Right cardiac atrium (tissue), 5 donors: ENCODE results near the gene TREH. TPM values are rescaled to one million over a fixed set of nuclear protein-coding genes. Genes with fewer than 3 reads are reported as not detected.
A peak's percentile ranks its signal among the peaks of the same experiment; 100 is the strongest.
"Not testable (repeated sequence)": the region's sequence is repeated elsewhere in the genome, so short reads cannot be mapped to it uniquely, and the experiment has no call there.

ENCODE experiments used
- ATAC-seq, 2 donors: fragments of 200-7000 bp; cut with Tn5 transposase; one replicate each; pipeline versions ENCODE4 v1.8.0 to v1.9.1; 2020; ENCODE audit warnings: moderate library complexity in 2 of 2, mild to moderate bottlenecking in 1 of 2
- DNase-seq, 3 donors: peaks; one replicate each; pipeline ENCODE4 v3.0.0-alpha.2; 2020
- H3K27ac ChIP-seq: one replicate; pipeline ENCODE4 v1.5.1; 2013; ENCODE audit warnings: mild to moderate bottlenecking, low read length, control low read depth, moderate library complexity
- H3K27me3 ChIP-seq: one replicate; pipeline ENCODE4 v1.6.1; 2013; ENCODE audit not compliant: control insufficient read depth, insufficient read depth
- H3K4me1 ChIP-seq: one replicate; pipeline ENCODE4 v1.6.1; 2013; ENCODE audit warnings: low read length; ENCODE audit not compliant: control insufficient read depth, insufficient read depth
- H3K4me3 ChIP-seq: one replicate; pipeline ENCODE4 v1.5.1; 2013; ENCODE audit warnings: low read length, control low read depth
- H3K9me3 ChIP-seq: one replicate; pipeline ENCODE4 v1.6.1; 2013; ENCODE audit warnings: low read length; ENCODE audit not compliant: control insufficient read depth
- WGBS: extraction: QIAGEN DNeasy Blood & Tissue Kit; methylation state at CpG from one replicate; pipeline ENCODE4 v1.1.7; 2013; 5-methylcytosine and 5-hydroxymethylcytosine counted together
- intact Hi-C, 4 donors: fragments of 100-400 bp; cut with DNase I; formaldehyde crosslinking; loops; one replicate each; pipeline versions ENCODE4 v1.11.0 to v1.14.0; 2022 to 2023
- long read RNA-seq, 4 donors: library from polyadenylated mRNA; unstranded; transcript quantifications; one replicate each; pipeline ENCODE4 v2.0.0, GENCODE V29; 2020 to 2021
- polyA plus RNA-seq: library from polyadenylated mRNA; stranded (reverse); fragments of 200-250 nt; gene quantifications from one replicate; pipeline ENCODE4 v1.2.3, GENCODE V29; 2013
- total RNA-seq, 4 donors: library from RNA; stranded (reverse); fragmentation: NEBNext Ultra II Directional; extraction: Animal tissue kit (Norgen Biotek cat#: 25700); gene quantifications; one replicate each; pipeline ENCODE4 v1.2.1, GENCODE V29; 2021
- donor health status: healthy with polysubstance abuse.
- donor health status: DM: no; HTN: yes; CAD: no.
- donor health status: DM: no; HTN: no; CAD: no.
- donor health status: DM: no; HTN: yes; CAD: no; lungs with severe emphysema.
- donor health status: DM: yes; HTN: yes; CAD: no.

TREH gene, protein sequence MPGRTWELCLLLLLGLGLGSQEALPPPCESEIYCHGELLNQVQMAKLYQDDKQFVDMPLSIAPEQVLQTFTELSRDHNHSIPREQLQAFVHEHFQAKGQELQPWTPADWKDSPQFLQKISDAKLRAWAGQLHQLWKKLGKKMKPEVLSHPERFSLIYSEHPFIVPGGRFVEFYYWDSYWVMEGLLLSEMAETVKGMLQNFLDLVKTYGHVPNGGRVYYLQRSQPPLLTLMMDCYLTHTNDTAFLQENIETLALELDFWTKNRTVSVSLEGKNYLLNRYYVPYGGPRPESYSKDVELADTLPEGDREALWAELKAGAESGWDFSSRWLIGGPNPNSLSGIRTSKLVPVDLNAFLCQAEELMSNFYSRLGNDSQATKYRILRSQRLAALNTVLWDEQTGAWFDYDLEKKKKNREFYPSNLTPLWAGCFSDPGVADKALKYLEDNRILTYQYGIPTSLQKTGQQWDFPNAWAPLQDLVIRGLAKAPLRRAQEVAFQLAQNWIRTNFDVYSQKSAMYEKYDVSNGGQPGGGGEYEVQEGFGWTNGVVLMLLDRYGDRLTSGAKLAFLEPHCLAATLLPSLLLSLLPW
- not detected for total RNA-seq
- 1.2 TPM for polyA plus RNA-seq
- long read RNA-seq, donor 1 = 0 reads
- long read RNA-seq, donor 2 = 0 reads
- long read RNA-seq, donor 3 = 0 reads
- long read RNA-seq, donor 4 = 0 reads

DNA sequence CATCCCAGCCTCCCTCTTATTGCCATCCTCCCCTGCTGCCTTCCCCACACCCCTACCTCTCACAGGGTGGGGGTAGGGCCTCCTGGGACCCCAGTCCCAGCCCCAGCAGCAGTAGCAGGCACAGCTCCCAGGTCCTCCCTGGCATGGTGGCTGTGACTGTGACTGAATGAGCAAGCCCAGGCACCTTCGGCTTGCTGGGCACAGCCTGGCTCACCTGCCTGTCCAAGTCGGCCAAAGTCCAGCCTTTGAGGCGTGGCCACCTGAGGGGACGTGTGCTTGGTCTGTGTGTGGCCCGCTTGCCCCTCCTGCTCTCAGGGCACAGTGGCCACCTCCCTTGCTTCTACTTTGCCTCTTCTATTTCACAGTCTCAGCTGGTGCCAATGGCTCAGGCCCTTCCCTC is at the start of gene TREH:
Gene TREH, minus strand, starts transcription at position 168 of the 400 bp plus-strand sequence. Its CDS starts 23 bp downstream, at position 145.
- Histone ChIP-seq H3K9me3 (no peaks in the 10 kb centered on the region), H3K27me3 (no peaks in the 10 kb centered on the region), H3K27ac (no peak within 1 kb of the TSS), H3K4me3 (no peak within 1 kb of the TSS), H3K4me1 (no peaks in the 10 kb centered on the region)
- 86% methylated on average over 5 of the region's 5 CpGs for WGBS
- intact Hi-C loops = no loop called here
- ATAC-seq = peak; percentile 29 to 38
- DNase-seq = no peak

DNA sequence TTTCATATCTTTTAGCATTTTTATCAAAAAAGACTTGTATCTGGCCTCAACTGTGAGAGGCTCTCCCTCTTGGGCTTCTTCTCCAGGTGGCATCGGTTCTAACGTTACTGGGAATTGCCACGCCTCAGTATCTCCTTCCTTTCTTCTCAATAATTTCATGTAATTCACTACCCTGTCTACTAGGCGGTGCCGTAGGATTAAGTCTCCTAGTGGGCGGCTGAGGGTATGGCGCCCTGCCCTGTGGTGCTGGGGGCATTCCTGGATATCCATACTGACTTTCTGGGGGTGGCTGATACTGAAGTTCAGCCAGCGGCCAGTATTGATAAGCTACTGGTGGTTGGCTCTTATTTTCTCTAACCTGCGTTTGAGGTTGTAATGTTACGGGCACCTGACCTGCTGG is 48.7 kb upstream of the TREH start:
- H3K27ac ChIP-seq, H3K27me3 ChIP-seq, H3K9me3 ChIP-seq, H3K4me3 ChIP-seq, intact Hi-C loops, H3K4me1 ChIP-seq, ATAC-seq, DNase-seq: not testable (repeated sequence)
- 89% methylated on average over 10 of the region's 10 CpGs for WGBS

DNA sequence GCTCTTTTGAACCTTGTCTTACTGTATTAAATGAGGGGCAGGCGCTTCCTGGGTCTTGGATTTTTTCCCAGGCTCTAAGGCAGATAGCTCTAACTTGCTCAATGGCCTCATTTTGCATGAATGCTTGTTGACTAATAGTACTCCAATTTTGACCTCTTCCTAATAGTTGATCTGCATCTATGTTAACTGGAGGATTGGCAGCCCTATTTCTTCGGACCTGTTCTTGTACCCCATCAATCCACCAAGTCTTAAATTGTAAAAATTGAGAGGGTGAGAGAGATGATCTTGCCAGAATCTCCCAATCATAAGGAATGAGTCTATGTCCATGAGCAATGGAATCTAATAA is 48.2 kb upstream of the TREH start:
- intact Hi-C loops, DNase-seq: not testable (repeated sequence)
- WGBS = 58% methylated on average over 2 of the region's 2 CpGs

DNA sequence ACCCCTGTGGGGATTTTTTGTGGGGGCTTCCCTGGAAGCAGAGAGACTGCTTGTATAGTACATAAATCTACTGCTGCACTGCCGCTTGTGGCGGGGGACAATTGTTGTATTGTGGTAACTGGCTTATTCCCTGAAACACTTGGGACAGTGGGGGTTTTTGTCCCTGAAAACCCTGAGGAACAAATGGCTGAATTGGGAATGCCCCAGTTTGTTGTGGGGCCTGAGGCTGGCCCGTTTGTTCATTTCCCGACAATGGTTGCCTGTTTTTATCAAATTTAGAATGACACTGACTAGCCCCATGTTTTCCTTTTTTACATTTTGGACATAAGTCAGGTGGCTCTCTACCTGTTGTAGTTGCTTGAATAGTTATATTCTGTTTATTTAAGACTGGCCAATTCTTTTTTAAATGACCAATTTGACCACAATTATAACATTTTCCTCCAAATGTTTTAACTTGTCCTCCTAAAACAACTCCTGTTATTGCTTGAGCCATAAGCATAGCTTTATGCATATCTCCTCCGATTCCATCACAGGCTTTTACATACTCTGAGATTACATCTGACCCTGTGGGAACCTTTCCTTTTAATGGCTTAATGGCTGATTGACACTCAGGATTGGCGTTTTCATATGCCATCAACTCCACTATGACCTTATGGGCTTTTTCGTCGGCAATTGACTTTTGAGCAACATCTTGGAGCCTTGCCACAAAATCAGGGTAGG is 47.7 kb upstream of the TREH start:
- H3K27ac ChIP-seq, H3K4me1 ChIP-seq, intact Hi-C loops, H3K4me3 ChIP-seq, ATAC-seq, H3K27me3 ChIP-seq, H3K9me3 ChIP-seq, DNase-seq: not testable (repeated sequence)
- 72% methylated on average over 8 of the region's 8 CpGs for WGBS

More for the DNA sequence above, 48.2 kb upstream of the TREH start:
- not testable (repeated sequence) for H3K4me3 ChIP-seq, H3K4me1 ChIP-seq, H3K9me3 ChIP-seq, H3K27ac ChIP-seq, ATAC-seq, H3K27me3 ChIP-seq

DNA sequence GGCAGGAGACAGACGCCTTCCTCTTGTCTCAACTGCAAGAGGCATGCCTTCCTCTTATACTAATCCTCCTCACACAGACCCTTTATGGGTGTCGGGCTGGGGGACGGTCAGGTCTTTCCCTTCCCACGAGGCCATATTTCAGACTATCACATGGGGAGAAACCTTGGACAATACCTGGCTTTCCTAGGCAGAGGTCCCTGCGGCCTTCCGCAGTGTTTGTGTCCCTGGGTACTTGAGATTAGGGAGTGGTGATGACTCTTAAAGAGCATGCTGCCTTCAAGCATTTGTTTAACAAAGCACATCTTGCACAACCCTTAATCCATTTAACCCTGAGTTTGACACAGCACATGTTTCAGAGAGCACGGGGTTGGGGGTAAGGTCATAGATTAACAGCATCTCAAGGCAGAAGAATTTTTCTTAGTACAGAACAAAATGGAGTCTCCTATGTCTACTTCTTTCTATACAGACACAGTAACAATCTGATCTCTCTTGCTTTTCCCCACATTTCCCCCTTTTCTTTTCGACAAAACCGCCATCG is 42.1 kb upstream of the TREH start:
- H3K27ac ChIP-seq, H3K9me3 ChIP-seq, ATAC-seq, H3K4me1 ChIP-seq, intact Hi-C loops, H3K4me3 ChIP-seq, DNase-seq, H3K27me3 ChIP-seq: not testable (repeated sequence)
- 69% methylated on average over 7 of the region's 10 CpGs for WGBS

DNA sequence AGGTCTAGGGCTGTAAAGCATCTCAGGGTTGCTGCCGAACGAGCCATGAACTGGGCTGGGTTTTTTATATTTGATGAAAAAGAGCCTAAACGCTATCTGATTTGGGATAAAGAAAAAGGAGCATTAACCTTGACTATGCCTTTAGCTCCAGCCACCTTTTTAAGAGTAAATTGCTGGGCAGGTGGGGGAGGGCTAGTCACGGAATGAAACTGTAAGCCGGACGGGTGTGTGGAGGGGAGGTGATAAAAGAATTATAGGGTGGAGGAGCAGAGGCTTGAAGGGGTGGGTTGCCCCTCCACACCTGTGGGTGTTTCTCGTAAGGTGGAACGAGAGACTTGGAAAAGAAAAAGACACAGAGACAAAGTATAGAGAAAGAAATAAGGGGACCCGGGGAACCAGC is 41.3 kb upstream of the TREH start:
- 56% methylated on average over 8 of the region's 9 CpGs for WGBS
- H3K9me3 ChIP-seq, intact Hi-C loops: not testable (repeated sequence)

DNA sequence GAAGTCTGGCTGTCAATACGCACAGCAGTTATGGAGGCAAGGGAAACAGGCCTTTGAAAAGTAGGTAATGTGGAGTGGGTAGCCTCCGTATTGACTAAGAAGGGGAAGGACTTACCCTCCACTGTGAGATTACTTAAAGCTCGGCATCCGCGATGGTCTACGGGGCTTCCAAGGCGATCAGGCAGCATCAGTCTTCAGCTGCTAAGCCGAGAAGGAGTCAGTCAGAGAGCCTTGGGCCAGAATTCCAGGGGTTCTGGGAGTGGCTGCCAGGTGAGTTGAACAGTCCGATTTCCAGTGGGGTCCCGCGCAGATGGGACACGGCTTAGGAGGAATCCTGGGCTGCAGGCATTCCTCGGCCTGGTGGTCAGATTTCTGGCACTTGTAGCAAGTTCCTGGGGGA is 40.6 kb upstream of the TREH start:
- intact Hi-C loops = not testable (repeated sequence)

More for the DNA sequence above, 41.3 kb upstream of the TREH start:
- not testable (repeated sequence) for DNase-seq, ATAC-seq, H3K27me3 ChIP-seq, H3K27ac ChIP-seq, H3K4me1 ChIP-seq, H3K4me3 ChIP-seq

DNA sequence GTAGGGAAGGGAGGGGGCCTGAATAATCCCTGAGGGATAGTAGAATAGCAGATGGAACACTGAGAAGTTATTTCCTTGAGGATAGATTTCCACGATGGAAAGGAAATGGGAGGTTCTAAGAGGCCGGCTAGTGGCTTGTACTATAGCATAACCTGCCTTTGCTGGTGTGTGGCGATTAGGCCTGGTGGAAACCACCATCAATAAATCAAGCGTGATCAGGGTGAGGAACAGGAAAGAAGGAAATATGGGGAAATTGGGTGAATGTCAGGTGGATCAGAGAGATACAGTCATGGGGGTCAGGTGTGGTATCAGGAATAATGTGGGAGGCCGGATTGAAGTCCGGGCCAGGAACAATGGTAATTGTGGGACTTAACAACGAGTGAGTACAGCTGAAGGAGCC is 39.1 kb upstream of the TREH start:
- ATAC-seq, H3K27ac ChIP-seq, intact Hi-C loops, H3K4me1 ChIP-seq, H3K9me3 ChIP-seq, DNase-seq, H3K4me3 ChIP-seq, H3K27me3 ChIP-seq: not testable (repeated sequence)
- 74% methylated on average over 7 of the region's 7 CpGs for WGBS

More for the DNA sequence above, 40.6 kb upstream of the TREH start:
- H3K27ac ChIP-seq, H3K4me1 ChIP-seq, H3K4me3 ChIP-seq, ATAC-seq, DNase-seq, H3K9me3 ChIP-seq, H3K27me3 ChIP-seq: not testable (repeated sequence)
- WGBS = 60% methylated on average over 13 of the region's 13 CpGs

DNA sequence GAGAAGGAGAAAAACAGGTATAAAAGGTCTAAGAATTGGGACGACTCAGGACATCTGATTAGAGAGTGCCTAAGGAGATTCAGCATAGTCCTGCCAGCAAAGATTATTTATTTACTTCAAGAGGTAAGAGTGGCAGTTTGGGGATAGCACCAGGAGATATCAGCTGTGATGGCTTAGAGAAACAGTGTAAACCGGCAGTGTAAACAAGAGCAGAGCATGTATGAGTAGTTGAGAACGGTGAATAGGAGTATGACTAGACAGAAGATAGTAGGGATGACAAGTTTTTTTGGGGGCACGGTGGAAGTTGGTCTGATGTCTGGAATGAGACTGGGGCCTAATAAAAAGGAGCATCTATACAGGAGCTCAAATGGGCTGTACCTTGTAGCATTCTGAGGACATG is 38.3 kb upstream of the TREH start:
- not testable (repeated sequence) for DNase-seq
- 79% methylated on average over 3 of the region's 4 CpGs for WGBS

DNA sequence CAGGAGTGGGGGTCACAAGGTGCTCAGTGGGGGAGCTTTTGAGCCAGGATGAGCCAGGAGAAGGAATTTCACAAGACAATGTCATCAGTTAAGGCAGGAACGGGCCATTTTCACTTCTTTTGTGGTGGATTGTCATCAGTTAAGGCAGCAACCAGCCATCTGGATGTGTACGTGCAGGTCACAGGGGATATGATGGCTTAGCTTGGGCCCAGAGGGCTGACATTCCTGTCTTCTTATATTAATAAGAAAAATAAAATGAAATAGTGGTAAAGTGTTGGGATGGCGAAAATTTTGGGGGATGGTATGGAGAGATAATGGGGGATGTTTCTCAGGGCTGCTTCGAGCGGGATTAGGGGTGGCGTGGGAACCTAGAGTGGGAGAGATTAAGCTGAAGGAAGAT is 37.8 kb upstream of the TREH start:
- intact Hi-C loops, H3K27ac ChIP-seq, H3K4me1 ChIP-seq, H3K4me3 ChIP-seq, H3K9me3 ChIP-seq, ATAC-seq, H3K27me3 ChIP-seq, DNase-seq: not testable (repeated sequence)
- WGBS = 94% methylated on average over 6 of the region's 6 CpGs

More for the DNA sequence above, 38.3 kb upstream of the TREH start:
- intact Hi-C loops, H3K27me3 ChIP-seq, H3K4me3 ChIP-seq, H3K9me3 ChIP-seq, ATAC-seq, H3K27ac ChIP-seq, H3K4me1 ChIP-seq: not testable (repeated sequence)

DNA sequence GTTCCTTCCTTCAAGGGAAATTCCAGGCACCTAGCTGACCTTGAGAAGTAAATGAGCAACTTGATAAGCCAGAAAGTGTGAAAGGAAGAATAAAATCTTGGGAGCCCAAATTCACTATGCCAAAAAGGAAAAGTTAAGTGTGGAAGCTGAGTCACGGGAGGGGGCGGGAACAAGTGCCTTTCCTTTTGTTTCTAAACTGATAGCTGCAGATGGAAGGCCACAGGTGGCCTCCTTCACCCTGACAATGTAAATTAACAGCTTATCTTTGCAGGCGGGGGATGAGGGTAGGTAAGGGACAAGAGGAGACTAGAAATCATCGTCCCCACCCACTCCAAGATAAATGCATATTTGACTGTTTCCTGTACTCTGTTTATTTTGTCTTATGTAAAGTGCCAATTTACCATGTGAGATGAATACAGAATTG is 36.4 kb upstream of the TREH start:
- no peak overlapping the region for H3K27ac ChIP-seq
- no peaks in the 10 kb centered on the region for H3K9me3 ChIP-seq
- ATAC-seq (peak in 1 of 2 donors; percentile 16), DNase-seq (no peak)
- WGBS = 45% methylated on average over 4 of the region's 4 CpGs
- no peaks in the 10 kb centered on the region for H3K27me3 ChIP-seq
- no peak overlapping the region for H3K4me3 ChIP-seq
- intact Hi-C loops = no loop called here
- H3K4me1 ChIP-seq = no peaks in the 10 kb centered on the region
